Stimulated activated CD8-positive, alpha-beta memory T cell treated with anti-CD3 and anti-CD28 coated beads, Interleukin-4, amount 100 ng/mL, for 24 hours (primary cell): Measurements from ENCODE around the gene IWS1.
"Not testable (repeated sequence)": the region's sequence is repeated elsewhere in the genome, so short reads cannot be mapped to it uniquely, and the experiment has no call there.

Experiments
- DNase-seq: peaks from one replicate; pipeline ENCODE4 v3.0.0-alpha.2; 2020; ENCODE audit warnings: low read depth

The IWS1 gene

DNA sequence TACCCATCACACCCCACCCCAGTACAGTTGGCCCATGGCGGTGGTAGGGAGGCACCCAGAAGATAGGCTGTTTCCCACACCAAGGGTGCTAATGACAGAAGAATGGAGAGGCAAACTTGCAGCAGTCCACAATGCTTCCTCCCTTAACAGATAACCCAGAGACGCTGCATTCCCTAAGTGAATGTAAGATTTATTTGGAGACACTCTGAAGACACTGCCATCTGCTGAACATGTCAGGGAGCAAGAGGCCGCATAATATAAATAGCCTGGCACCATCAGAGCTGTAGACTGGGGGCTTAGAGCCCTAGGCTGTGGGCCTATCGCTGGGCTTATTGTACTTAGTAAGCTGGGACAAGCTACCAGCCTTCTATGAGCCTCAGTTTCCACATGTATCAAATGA, 2.2 kb upstream of the IWS1 start:
- DNase-seq = no peak

DNA sequence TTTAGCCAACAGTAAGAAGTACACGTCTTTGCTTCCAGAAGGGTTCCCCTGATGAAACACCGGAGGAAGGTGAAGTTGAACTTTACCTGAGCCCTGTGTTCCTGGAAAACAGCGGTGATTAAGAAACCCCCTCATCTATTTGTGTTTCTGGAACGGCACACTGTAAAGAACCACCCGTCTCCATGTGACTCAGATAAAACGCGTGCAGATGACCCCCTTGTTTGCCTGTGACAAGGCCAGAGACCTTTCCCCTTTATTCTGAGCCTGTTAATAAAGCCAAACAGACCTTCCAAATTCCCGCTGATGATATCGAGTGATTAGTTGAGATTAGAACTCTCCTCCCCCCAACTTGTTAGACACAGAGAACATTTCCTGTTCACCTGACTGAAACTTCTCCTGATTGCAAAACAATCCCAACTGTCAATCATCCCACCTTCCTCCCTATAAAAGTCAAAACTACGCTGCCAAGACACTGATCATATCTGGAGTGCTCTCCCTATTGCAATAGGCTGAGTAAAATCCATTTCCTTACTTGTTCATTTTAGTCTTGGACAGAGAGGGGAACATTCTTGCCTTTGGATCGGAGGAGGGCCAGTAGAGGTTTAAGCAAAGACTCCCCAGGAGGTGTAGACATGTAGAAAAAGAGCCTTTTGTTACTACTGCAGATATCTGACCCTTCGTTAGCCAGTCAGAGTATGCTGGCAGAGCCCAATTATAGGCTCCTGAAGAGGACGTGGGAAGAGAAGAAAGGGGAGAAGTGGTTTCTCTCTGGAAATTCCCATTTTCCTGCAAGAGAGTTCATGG, 914 bp upstream of the IWS1 start:
- no peak for DNase-seq

DNA sequence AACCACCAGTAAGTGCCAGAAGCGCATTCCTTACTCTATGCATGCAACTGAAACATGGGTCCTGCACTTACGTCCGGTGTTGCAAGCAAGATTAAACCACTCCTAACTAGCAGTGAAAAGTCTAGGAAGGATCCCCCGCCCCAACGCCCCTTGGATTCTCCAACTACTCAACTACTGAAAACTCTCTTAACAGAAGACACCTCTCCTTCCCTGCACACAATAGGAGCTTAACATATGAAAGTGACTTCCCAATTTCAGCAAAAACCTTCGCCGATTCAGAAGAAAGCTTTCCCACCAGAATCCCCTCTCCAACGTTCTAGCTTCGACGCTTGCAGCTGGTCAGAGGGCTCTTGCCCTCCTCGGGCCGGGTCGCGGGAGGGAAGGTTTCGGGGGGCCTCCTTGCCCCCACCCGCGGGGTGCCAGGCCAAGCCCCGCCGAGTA, 578 bp downstream of the IWS1 start:
- no peak for DNase-seq

DNA sequence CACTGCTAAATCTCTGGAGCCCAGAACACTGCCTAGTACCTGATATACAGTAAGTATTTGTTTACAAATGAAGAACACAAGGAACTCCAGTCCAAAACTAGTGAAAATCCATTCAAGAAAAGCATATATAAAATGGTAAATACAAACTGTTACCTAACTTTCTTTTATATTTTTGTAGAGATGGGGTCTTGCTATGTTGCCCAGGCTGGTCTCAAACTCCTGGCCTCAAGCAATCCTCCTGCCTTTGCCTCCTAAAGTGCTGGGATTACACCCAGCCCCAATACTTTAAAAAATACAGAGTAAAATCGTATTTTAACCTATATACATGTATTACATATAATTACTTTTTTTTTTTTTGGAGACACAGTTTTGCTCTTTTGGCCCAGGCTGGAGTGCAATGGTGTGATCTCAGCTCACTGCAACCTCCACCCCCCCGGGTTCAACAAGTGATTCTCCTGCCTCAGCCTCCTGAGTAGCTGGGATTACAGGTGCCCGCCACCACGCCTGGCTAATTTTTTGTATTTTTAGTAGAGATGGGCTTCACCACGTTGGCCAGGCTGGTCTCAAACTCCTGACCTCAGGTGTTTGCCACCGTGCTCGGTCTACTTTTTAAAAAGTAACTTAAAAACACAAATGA, 2.0 kb downstream of the IWS1 start:
- DNase-seq = not testable (repeated sequence)

DNA sequence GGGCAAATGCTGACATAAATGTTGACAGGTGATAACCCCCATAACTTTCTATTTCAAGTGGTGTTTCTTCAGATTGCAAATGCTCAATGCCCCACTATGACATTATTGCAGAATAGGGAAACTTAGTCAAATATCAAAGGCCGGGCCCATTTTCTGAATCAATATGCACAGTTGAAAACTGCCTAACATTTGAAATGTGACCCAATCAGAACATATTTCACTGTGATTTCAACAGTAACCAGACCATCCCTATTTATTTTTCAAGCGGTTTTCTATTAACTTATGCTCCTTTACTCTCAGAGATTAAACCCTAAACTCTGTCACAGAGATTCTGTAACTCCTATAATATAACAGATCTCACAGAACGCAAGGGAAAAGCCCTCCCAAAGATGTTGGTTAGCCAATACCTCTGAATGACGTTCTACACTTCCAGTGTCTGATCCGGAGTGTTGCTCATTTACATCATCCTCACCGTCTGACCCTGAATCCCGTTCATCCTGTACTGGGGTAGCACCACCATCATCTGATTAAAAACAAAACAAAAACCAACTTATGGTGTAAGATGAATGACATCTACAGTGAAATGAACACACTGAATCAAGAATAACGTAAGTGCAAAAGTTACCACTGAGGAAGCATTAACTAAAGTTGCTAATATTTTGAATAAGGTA, 2.9 kb downstream of the IWS1 start:
- no peak for DNase-seq

DNA sequence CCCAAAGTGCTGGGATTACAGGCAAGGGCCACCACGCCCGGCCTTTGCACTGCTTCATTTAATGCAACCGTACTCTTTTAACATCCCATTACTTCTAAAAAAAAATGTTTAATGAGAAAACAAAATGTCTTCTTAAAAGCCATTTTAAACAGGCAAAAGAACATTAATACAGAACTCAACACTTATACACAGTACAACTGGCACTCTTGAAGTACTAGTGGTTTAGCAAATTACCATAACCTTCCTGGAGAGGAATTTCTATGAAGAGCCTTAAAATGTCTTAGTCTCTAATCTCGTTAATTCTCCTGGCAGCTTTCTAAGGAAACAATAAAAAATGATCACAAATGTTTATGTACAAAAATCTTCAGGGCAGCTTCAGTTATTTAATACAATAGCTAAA, 5.9 kb downstream of the IWS1 start:
- DNase-seq = no peak

DNA sequence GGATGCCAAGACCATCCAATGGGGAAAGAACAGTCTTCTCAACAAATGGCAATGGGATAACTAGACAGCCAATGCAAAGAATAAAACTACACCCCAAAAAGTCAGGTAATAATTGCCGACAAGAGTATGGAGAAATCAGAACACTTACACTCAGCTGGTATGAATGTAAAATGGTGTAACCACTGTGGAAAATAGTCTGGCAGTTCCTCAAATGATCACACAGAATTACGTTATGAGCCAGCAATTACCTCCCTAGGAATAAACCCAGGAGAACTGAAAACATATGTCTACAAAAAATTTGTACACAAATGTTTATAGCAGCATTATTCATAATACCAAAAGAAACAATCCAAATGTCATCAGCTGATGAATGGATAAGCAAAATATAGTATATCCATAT, 8.8 kb downstream of the IWS1 start:
- DNase-seq = no peak

DNA sequence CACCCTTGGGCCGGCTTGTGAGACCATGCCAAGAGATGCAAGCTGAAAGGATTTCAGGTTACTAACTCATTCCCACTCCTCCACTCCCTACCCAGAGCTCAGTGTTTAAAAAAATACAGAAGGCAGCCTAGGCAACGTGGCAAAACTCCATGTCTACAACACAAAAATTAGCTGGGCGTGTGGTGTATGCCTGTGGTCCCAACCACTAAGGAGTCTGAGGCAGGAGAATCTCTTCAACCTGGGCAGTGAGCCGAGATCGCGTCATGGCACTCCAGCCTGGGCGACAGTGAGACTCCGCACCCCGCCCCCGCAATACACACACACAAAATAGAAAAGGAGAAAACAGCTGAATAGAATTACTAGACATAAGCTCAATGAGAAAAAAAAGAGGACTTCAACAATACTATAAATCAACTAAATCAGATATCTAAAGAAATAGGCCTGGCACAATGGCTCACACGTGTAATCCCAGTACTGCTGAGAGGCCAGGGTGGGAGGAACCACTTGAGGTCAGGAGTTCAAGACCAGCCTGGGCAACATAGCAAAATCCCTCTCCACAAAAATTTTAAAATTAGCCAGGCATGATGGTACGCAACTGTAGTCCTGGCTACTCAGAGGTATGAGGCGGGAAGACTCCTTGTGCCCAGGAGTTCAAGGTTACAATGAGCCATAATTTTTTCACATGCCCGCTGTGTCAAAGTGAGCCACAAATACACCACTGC, 10.1 kb downstream of the IWS1 start:
- no peak for DNase-seq

DNA sequence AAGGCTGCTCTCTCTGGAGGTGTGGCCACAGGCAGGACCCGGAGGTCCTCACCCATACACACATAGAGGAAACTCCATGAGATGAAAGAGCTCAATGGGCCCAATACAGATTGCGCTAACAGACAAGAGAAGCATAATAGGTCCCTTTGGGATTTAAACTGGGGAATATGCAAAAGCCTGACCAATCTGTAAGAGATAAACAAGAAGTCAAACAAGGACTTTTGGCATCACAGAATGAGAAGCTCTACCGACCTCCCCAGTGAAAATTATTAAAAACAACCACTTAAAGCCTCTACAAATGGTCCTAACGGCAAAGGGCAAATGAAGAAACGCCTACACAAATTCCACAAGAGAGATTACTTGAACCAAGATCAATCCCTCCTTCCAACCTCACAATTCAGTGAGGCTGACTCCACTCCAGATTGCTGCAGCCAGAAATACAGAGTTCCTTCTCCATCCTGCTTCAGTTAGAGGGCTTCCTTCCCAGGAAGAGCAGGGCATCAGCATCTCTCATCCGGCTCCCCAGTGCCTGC, 10.8 kb downstream of the IWS1 start:
- DNase-seq = no peak

DNA sequence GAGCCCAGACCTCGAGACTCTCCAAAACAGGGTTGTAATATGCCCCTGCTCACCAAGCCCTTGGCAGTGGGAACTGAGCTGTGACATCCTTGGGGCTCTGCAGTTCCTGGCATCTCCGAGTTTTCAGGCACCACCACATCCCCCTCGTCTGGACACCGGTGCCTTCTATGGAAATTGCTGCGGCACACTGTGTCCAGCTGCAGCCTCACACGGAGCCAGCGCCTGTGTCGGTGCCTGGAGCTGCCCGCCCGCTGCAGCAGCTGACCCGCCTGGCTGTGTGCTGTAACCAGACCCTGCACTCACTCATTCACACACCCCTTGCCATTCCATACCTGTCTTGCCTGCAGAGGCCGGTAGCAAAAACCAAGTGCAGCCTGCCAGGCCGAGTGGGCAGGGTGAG, 11.8 kb downstream of the IWS1 start:
- DNase-seq = no peak

DNA sequence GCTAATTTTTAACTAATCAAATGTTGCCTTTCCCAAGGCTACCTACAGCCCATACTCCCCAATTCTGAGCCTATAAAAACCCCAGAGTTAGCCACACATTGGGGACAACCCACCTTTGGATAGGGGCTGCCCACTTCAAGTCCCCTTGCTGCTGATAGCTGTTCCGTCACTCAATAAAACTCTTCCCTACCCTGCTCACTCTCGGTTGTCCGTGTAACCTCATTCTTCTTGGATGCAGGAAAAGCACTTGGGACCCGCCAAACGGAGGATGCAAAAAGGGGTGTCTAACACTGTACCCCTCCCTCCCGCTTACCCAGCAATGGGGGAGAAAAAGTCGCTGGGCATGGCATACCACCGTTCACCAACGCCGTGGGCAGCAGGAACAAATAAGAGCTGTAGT, 12.2 kb downstream of the IWS1 start:
- DNase-seq = no peak

DNA sequence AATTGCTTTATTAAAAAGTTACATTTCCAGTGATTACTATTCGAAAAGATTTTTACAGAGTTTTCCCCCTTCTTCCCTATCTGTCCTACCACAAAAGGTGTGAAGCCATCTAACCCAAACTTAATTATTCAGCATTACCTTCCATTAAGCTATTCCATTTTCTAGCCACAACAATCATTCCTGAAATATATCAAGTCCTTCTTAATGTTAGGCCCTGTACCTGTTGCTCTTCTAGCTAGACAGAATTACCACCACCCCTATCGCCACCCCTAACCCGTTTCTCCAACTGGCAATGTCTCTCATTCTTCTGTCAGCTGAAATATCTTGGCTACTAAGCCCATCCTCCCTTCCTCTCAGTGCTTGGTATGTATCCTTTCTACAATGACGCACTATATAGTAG, 13.9 kb downstream of the IWS1 start:
- DNase-seq = no peak

DNA sequence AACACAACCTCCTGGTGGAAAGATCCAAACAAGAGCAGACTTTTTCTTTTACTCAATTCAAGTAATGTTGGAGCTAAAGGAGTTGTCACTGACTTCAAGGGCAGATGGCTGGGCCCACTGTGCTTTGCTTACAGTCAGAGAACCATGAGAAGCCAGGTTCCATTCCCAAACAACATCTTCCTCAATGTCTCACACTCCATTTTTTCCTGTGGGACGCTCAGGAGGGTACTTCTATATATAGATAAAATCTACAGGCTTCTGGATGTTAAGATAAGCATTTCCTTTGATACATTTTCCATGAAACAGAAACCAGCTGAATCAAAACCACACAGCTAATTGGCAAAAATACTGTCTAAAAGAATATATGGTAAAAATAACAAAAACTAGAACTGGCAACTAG, 14.4 kb downstream of the IWS1 start:
- DNase-seq = no peak

DNA sequence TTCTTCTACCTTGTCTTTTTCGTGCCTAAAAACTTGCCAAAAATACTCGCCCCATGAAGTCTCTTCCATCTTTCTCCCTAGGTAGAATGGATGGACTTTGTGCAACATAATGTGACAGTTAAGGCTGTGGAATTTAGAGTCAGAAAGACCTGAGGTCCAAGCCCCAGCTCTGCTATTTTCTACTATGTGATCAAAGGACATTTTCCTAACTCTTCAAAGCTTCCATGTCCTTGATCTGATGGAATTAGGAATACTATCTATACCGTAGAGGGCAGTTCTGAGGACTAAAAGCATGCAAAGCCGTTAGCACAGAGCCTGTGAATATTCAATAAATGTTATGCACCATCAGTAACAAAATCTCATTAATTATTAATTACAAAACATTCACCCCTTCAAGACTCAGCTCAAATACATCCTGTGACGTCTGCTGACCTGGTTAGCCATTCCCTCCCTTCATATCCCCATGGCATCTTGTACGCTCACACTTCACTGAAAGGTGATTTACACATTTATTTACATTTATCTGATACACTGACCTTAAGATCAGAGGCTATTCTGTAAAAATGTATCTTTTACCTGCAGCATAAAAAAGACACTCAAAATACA, 15.1 kb downstream of the IWS1 start:
- no peak for DNase-seq

DNA sequence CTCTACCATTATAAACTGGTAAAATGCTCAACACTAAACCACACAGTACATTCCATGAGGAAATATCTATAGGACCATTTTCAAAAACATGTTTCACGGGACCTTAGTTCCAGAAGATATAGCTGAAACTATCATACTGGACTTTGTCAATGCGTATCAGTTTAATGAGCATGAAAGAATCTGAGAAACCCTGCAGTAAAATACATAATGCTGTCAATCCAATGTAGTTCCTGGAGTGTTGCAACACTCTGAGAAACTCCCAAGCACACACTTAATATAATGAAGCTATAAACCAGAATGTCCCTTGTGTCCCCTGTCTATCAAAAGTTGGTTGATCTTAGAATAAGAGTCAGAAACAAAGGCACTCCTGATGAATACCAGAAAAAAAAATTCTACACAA, 16.2 kb downstream of the IWS1 start:
- DNase-seq = no peak

DNA sequence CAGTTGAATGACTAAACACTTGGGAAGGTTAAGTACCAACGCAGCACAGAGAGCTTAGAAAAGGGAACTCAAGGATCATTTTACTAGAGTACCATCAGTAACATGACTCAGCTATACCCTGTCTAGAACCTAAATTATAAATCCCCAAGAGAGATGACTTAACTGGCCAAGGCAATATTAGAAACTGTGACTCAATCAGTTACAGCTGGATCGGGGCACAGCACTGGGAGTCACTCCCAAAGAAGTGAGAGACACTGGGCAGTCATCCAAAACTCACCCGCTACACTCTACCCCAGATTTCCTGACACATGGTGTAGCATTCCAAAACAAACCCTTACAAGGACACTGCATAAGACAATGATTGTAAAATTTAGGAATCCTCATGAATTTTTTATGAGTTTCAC, 17.7 kb downstream of the IWS1 start:
- no peak for DNase-seq

DNA sequence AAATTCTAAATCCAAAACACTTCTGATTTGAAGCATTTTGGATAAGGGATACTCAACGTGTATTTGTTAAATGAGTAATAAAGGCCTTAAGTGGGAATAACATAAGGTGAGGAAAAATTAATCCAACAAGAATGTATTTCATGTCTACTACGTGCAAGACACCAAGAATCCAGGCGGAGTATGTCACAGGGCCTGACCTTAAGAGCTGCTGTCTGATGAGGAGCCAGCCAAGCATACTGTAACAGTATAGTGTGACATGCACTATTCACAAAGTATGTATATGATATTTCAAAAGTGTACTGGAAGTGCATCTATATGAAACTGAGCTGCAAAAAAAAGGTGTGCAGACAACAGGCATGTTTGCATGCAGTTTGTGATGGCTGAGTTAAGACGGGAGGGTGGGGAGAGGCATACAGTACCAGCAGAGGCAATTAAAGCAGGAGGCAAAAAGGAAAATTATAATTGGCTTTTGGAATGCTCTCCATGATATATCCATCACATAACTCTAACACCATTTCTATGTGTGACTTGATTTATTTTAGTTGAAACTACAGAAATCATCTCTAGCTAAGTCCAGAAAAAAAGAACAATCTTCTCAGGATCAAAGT, 18.2 kb downstream of the IWS1 start:
- DNase-seq = no peak

DNA sequence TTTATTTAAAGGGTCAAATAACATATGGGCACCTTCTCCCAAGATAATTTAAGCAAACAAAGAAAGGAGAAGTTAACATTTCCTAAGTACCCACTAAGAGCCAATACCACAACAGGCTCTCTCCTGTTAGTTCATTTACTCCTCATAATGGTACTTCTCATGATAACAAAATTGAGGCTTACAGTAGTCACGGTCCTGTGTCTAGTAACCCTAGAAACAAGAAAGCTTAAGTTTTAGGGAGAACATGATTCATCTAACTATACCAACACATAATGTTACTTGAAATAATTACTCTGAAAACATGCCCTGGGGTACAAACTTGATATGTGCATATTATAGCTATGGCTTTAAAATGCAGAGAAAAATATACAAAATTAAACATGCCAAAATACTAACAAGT, 19.8 kb downstream of the IWS1 start:
- no peak for DNase-seq

DNA sequence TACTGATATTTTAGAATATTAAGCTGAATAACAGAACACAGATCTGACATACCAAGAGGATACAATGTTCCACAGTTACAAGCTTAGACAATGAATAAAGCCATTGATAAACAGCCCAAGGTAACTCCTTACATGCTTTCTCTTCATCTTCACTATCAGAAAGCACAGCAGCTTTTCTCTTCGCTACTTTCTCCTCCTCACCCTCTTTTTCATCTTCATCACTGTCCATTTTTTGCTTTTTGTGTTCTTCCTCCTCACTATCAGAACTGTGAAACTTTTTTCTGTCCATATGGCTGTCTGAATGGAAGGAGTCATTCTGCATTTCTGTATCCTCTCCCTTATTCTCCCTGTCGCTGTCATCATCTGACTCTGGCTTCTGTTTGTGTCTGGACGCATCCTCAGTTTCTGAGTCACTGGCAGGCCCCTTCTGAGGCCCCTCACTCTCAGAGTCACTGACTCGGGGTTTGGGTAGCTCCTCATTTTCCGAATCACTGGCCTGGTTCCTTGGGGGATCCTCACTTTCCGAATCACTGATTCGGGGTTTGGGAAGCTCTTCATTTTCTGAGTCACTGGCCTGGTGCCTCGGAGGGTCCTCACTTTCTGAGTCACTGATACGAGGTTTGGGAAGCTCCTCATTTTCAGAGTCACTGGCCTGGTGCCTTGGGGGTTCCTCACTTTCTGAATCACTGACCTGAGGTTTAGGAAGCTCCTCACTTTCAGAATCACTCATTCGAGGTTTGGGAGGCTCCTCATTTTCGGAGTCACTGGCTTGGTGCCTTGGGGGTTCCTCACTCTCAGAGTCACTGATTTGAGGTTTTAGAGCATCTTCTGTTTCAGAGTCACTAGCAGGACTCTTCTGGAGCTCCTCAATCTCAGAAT, 21.5 kb downstream of the IWS1 start:
- no peak for DNase-seq

DNA sequence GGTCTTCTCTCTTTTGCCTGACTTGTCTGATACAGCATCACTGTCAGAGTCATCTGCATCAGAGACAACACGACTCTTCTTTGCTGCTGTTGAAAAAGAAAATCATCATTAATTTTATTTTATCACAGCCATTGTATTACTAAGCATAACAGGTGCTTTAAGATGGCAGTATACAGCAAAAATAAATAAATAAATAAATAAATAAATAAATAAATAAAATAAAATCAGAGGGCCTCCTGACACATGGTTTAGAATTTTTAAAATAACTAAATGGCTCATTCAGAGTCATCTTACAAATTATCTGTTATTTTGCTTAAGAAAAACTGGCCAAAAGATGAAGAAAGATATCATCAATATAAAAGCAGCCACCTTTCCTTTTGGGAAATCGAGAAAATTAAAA, 22.8 kb downstream of the IWS1 start:
- DNase-seq = no peak

DNA sequence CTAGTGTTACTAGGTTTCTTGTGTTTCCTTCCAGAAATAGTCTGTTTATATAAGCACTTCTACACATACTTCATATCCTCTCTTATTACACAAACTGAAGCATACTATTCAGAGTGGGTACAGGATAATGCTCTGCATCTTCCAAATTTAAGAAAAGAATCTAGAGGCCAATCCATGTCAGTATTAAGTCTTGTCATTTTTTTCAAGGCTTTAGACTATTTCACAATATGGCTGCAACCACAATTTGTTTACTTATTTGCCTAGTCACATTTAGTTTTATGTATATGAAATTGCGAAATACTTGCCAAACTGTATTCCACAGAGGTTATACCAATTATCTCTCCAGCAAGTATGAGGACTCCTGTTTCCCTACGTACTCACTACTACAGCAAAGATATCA, 27.9 kb downstream of the IWS1 start:
- no peak for DNase-seq
